Lower lobe of right lung (tissue), 2 donors: ENCODE data around the gene THAP3. TPM values are rescaled to one million over a fixed set of nuclear protein-coding genes. Genes with fewer than 3 reads are reported as not detected.

Source experiments
- ATAC-seq, 2 donors: fragments of 200-7000 bp; cut with Tn5 transposase; one replicate each; pipeline ENCODE4 v1.9.1; 2020 to 2022; ENCODE audit warnings: mild to moderate bottlenecking in 2 of 2, moderate library complexity in 2 of 2
- DNase-seq: peaks from one replicate; pipeline ENCODE4 v3.0.0-alpha.2; 2020
- H3K27ac ChIP-seq: fragments of 200-600 bp; one replicate; pipeline ENCODE4 v1.8.0; 2022
- H3K27me3 ChIP-seq: fragments of 200-600 bp; one replicate; pipeline ENCODE4 v1.8.0; 2022; ENCODE audit warnings: low read depth
- H3K36me3 ChIP-seq: fragments of 200-600 bp; one replicate; pipeline ENCODE4 v1.8.0; 2022; ENCODE audit warnings: mild to moderate bottlenecking
- H3K4me1 ChIP-seq: fragments of 200-600 bp; one replicate; pipeline ENCODE4 v1.8.0; 2022
- H3K4me3 ChIP-seq: fragments of 200-600 bp; one replicate; pipeline ENCODE4 v1.8.0; 2022; ENCODE audit warnings: mild to moderate bottlenecking
- H3K9me3 ChIP-seq: fragments of 200-600 bp; one replicate; pipeline ENCODE4 v1.8.0; 2022
- intact Hi-C: fragments of 100-400 bp; cut with DNase I; formaldehyde crosslinking; loops from one replicate; pipeline ENCODE4 v1.11.0; 2022
- total RNA-seq: library from RNA; stranded (reverse); fragmentation: NEBNext Ultra II Directional; extraction: Animal tissue kit (Norgen Biotek cat#: 25700); gene quantifications from one replicate; pipeline ENCODE4 v1.2.1, GENCODE V29; 2021
- TF ChIP-seq, protein P1 (sequence below): fragments of 200-600 bp; IDR thresholded peaks from one replicate; pipeline ENCODE4 v1.8.0; 2022; ENCODE audit warnings: antibody characterized with exemption, mild to moderate bottlenecking
- donor health status: DM: no; HTN: yes; CAD: no; lungs with severe emphysema.

Gene THAP3
- total RNA-seq, 1 donor from 2014 or later = 15.7 TPM

DNA sequence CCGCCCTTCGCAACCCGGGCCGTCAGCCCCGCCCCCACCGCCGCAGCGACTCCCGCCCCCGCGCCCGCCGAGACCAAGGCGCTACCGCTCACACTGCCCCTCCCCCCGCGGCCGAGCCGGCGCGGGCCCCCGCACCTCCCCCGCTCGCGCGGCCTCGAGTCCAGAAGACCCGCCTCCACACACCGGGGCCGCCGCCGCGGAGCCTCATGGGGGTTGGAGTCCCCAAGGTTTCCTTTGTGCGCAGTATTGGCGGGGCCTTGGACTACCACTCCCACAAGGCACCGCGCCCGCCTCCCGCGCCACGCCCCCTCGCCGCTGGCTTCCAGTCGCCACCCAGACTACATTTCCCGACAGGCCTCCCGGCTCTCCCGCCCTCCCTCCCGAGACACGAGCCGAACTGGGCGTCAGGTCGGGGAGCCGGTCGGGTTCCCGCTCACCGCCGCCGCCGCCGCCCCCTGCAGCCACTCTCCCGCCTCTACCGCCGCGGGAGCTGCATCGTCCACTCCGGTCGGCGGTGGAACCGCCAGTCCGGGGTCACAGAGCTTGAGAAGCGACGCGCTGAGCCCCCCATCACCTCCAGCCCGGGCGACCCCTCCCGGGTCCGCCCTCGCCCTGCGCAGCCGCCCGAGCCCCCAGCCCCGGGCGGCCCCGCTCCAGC lies 11.2 kb upstream of the THAP3 start, which contains the start of gene PHF13:
Gene PHF13 (plus strand): TSS at position 371 of the 658 bp plus-strand sequence. CDS start 336 bp downstream, outside the sequence.
- no peaks in the 10 kb centered on the region for H3K27me3 ChIP-seq
- peak; percentile 100 for DNase-seq
- TF ChIP-seq, protein P1, sequence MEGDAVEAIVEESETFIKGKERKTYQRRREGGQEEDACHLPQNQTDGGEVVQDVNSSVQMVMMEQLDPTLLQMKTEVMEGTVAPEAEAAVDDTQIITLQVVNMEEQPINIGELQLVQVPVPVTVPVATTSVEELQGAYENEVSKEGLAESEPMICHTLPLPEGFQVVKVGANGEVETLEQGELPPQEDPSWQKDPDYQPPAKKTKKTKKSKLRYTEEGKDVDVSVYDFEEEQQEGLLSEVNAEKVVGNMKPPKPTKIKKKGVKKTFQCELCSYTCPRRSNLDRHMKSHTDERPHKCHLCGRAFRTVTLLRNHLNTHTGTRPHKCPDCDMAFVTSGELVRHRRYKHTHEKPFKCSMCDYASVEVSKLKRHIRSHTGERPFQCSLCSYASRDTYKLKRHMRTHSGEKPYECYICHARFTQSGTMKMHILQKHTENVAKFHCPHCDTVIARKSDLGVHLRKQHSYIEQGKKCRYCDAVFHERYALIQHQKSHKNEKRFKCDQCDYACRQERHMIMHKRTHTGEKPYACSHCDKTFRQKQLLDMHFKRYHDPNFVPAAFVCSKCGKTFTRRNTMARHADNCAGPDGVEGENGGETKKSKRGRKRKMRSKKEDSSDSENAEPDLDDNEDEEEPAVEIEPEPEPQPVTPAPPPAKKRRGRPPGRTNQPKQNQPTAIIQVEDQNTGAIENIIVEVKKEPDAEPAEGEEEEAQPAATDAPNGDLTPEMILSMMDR = no peak
- H3K36me3 ChIP-seq = peaks cover 8% of the 10 kb centered on the region
- peaks cover 9% of the 10 kb centered on the region for H3K4me1 ChIP-seq
- intact Hi-C loops = no loop called here
- H3K27ac ChIP-seq = peak within 1 kb of the TSS; percentile 91
- ATAC-seq = peak; percentile 98 to 99
- no peaks in the 10 kb centered on the region for H3K9me3 ChIP-seq
- H3K4me3 ChIP-seq = peak within 1 kb of the TSS; percentile 83

DNA sequence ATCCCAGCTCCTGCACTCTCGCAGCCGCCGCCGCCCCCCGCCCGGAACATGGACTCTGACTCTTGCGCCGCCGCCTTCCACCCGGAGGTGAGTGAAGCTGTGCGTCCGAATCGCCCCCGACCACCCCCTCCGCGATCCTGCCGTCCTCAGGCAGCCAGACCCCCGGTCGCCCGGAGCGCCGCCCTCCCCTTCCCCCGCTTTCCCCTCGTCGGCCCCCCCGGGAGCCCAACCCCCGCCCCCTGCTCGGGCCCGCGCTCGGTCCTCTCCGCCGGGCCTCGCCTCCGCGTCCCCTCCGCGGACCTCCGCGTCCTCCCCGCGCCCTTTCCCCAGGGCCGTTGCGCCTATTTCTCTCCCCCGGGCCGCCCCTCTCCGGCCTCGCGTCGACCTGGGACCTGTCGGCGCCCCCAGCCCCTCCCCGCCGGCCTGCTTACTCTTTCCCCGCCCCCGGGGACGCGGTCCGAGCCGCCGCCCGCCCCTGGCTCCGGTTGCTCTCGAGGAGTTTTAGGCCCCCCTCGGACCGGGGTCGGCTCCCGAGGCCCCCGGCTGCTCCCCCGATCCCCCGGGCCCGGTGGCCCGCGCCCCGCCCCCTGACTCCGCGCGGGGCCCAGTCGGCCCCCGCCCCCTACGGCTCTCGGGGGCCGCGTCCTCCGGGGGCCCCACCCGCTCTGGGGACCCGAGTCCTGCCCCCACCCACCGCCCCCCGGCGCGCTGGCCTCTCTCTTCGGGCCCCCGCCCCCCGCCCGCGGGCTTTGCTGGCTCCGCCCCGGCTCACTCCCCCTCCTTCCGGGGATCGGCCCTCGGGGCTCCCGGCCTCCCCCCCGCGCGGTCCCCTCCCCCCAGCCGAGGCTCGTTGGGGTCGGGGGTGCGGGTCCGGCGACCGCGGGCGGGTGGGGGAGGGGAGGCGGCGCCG lies 10.4 kb upstream of the THAP3 start:
- no peaks in the 10 kb centered on the region for H3K27me3 ChIP-seq
- peaks cover 9% of the 10 kb centered on the region for H3K4me1 ChIP-seq
- H3K36me3 ChIP-seq = peaks cover 11% of the 10 kb centered on the region
- DNase-seq (peak; percentile 74), ATAC-seq (peak; percentile 3 to 23)
- peak overlapping the region; percentile 77 for H3K27ac ChIP-seq
- peak overlapping the region; percentile 83 for H3K4me3 ChIP-seq
- no peaks in the 10 kb centered on the region for H3K9me3 ChIP-seq
- intact Hi-C loops = no loop called here
- TF ChIP-seq, protein P1 = no peak

GRCh38 chr1:6614929-6615785 lies 9.5 kb upstream of the THAP3 start:
- Histone ChIP-seq H3K4me3 (peak overlapping the region; percentile 83), H3K27me3 (no peaks in the 10 kb centered on the region), H3K4me1 (peaks cover 9% of the 10 kb centered on the region), H3K9me3 (no peaks in the 10 kb centered on the region), H3K36me3 (peaks cover 20% of the 10 kb centered on the region), H3K27ac (peak overlapping the region; percentile 77)
- DNase-seq (no peak), ATAC-seq (no peak)
- TF ChIP-seq, protein P1 = no peak
- intact Hi-C loops = no loop called here

- no peaks in the 10 kb centered on the region for H3K4me1 ChIP-seq
- intact Hi-C loops = no loop called here
- no peak for DNase-seq
- ATAC-seq = no peak
- no peaks in the 10 kb centered on the region for H3K9me3 ChIP-seq
- H3K27me3 ChIP-seq = no peaks in the 10 kb centered on the region
- TF ChIP-seq, protein P1 = no peak
- no peak overlapping the region for H3K4me3 ChIP-seq
- H3K36me3 ChIP-seq = peaks cover 49% of the 10 kb centered on the region
- H3K27ac ChIP-seq = no peak overlapping the region
Observed at GRCh38 chr1:6619045-6619444, 5.6 kb upstream of the THAP3 start.
